A673 (cell line): ENCODE data around the gene GGN.

ENCODE experiments used
- CTCF ChIP-seq: fragments of 300-800, 200-600 bp; sonication (generic); conservative IDR thresholded peaks from 2 replicates; pipeline ENCODE4 v1.5.1; 2017; ENCODE audit warnings: low read depth, mild to moderate bottlenecking, antibody characterized with exemption, low read length, moderate library complexity, mixed read lengths
- EZH2 ChIP-seq: fragments of 200-600 bp; sonication (generic); IDR thresholded peaks from 2 replicates; pipeline ENCODE4 v1.6.1; 2017; ENCODE audit warnings: borderline replicate concordance, low read depth, mild to moderate bottlenecking, mixed read lengths, antibody characterized with exemption, low read length; ENCODE audit not compliant: poor library complexity, severe bottlenecking

- TF ChIP-seq CTCF (no peak), EZH2 (no peak)
Measured at GRCh38 chr19:38340927-38341326, 46.9 kb downstream of the GGN start.
